Epithelial cell of prostate (primary cell): Measurements from ENCODE around the gene SNRK.

Experiments used
- DNase-seq: peaks from one replicate; pipeline ENCODE4 v3.0.0-alpha.2; 2011; ENCODE audit warnings: low read depth, low spot score
- H3K27ac ChIP-seq: fragments of 450-650 bp; 2 replicates; pipeline ENCODE4 v1.5.1; 2017; ENCODE audit warnings: mild to moderate bottlenecking

The SNRK gene

GRCh38 chr3:43307226-43307625 lies 20.9 kb downstream of the SNRK start:
- no peak overlapping the region for H3K27ac ChIP-seq
- no peak for DNase-seq

DNA sequence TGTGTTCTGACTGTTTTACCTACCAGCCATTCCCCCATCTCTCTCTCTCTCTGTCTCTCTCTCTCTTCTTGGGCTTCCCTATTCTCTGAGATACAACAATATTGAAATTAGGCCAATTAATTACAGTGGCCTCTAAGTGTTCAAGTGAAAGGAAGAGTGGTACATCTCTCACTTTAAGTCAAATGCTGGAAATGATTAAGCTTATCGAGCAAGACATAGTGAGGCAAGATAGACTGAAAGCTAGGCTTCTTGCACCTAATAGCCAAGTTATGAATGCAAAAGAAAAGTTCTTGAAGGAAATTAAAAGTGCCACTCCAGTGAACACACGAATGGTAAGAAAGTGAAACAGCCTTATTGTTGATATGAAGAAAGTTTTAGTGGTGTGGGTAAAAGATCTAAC lies 21.3 kb downstream of the SNRK start:
- no peak overlapping the region for H3K27ac ChIP-seq

GRCh38 chr3:43309372-43310305 lies 23.3 kb downstream of the SNRK start:
- no peak overlapping the region for H3K27ac ChIP-seq
- no peak for DNase-seq

More for the DNA sequence above, 21.3 kb downstream of the SNRK start:
- no peak for DNase-seq

DNA sequence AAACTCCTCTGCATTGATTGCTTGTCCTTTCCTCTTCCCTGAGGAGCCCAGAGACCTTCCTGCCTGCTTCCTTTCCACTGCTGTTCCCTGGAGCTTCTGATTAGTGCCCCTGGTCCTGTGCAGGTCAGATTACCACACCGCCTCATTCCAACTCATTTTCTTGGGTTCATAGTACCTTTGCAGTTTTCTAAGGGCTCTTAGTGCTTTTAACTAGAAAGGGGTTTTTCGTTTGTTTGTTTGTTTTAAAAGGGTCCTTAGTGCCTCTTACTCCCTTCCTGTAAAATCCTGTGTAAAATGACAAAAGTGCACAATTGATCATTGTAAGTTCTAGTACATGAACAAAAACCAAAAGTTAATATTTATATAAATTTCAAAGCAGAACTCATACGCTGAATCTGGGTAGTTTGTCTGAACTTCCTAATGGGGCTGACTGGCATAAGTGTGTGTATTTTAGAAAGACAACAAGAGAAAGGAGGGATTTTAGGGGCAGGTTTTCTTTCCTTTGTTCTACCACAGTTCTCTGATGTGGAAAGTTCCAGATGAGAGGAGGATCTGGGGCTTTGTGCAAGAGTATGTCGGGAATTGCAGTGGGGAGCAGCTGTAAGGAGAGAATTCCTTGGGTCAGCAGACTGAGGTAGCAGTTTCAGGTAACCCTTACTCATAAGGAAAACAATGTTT lies 30.6 kb downstream of the SNRK start:
- no peak for DNase-seq
- peak overlapping the region; percentile 16 for H3K27ac ChIP-seq

DNA sequence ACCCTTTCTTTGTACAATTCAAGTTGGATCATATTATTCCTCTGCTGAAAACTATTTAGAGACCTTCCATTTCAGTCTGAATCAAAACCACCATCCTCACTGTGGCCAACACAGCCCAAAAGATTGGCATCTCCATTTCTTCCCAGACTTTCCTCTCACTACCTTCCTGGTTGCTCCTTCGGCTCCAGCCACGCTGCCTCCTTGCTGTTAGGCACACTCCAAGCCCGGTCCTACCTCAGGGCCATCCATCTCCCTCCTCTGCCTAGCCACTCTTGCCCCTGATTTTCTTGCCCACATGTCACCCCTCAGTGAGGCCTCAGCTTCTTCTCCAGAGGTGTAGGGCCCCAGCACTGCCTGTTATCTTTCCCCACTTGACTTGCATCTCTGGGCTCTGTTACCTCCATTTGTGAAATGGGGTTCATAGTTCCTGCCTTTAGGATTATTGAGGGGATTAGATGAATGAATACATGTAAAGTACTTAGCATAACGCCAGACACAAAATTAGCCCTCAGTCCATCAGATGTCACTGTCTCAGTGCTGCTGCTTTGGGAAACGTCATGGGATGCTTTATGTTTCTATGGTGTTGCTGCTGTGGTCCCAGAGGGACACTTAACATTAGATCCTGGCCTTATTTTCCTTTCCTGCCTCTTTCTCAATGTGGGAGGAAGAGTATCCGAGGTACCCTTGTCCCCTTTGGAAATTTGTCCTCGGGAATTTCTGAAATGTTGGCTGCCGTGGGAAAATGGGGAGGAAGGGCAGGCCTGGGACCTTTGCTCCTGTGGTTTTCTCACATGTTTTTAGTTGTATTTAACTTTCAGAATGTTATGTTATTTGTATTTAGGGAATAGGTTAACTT lies 31.3 kb downstream of the SNRK start:
- DNase-seq = no peak
- H3K27ac ChIP-seq = peak overlapping the region; percentile 16

- H3K27ac ChIP-seq = no peak overlapping the region
- no peak for DNase-seq
These were observed 33.0 kb downstream of the SNRK start for GRCh38 chr3:43319376-43319775.

GRCh38 chr3:43319794-43320193 lies 33.5 kb downstream of the SNRK start:
- no peak overlapping the region for H3K27ac ChIP-seq
- no peak for DNase-seq

GRCh38 chr3:43320288-43320687 lies 33.9 kb downstream of the SNRK start:
- no peak overlapping the region for H3K27ac ChIP-seq
- no peak for DNase-seq

DNA sequence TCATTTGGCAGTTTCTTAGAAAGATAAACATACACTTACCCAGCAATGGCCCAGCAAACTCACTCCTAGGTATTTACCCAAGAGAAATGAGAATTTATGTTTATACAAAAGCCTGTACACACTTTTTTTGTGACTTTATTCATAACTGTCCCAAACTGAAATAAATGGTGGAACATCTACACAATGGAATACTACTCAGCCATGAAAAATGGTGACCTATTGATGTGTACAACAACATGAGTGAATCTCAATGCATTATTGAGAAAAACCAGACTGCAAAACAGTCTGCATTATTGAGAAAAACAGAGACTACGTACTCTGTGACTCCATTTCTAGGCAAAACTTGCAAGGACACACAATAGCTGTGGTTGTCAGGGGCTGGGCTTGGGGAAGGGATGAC lies 37.2 kb downstream of the SNRK start:
- DNase-seq = no peak
- H3K27ac ChIP-seq = no peak overlapping the region

GRCh38 chr3:43326891-43327581 lies 40.7 kb downstream of the SNRK start:
- no peak overlapping the region for H3K27ac ChIP-seq
- DNase-seq = no peak

GRCh38 chr3:43327582-43327979 lies 41.2 kb downstream of the SNRK start:
- H3K27ac ChIP-seq = no peak overlapping the region
- no peak for DNase-seq

GRCh38 chr3:43328653-43329052 lies 42.3 kb downstream of the SNRK start:
- no peak overlapping the region for H3K27ac ChIP-seq
- DNase-seq = no peak

GRCh38 chr3:43330981-43331380 lies 44.6 kb downstream of the SNRK start:
- H3K27ac ChIP-seq = no peak overlapping the region
- DNase-seq = no peak

DNA sequence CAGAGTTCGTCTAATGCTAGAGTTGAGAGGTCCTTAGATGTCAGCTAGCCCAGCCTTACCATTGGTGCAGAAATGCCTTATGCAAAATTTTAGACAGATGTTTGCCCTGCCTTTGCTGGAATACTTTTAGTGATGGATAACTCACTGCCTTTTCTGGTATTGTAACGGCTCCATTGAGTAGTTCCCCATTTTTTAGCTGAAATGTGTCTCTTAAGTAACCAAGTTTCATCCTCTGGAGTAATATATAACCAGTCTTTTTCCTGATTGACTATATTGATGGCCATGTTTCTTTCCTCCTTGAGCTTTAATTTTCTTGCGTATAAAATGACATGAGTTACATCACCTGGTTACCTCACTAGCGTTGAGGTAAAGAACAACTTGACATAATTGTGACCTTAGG lies 45.0 kb downstream of the SNRK start:
- no peak for DNase-seq
- no peak overlapping the region for H3K27ac ChIP-seq

DNA sequence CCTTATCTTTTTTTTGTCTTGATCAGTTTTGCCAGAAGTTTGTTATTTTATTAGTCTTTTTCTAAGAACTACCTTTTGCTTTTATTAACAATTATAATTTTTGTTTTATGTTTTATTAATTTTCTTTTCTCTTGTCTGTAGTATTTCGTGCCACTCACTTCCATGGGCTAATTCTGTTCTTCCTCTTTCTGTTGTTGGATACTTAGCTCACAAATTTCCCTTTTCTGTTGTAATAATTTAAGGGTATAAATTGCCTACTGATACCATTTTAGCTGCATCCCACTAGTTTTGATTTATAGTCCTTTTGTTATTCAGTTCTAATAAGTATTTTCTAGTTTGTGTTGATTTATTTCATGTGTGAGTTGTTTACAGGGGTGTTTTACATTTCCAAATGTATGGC lies 48.6 kb downstream of the SNRK start:
- DNase-seq = no peak

GRCh38 chr3:43335799-43336198 lies 49.5 kb downstream of the SNRK start:
- no peak for DNase-seq
- H3K27ac ChIP-seq = no peak overlapping the region

More for the DNA sequence above, 48.6 kb downstream of the SNRK start:
- no peak overlapping the region for H3K27ac ChIP-seq

DNA sequence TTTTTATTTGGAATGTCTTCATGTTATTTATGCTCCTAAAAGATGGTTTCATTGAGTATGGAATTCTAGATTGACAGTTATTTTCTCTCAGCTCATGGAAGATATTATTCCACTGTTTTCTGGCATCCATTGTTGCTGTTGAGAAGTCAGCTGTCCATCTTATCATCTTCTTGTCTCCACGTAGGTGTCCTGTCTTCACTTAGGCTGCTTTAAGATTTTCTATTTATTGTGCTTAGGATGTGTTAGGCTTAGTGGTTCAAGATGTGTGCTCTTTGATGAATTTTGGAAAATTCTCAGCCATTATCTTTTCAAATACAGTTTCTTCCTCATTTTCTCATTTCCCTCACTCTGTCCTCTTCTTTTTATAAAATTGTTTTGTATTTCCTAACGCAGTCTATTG lies 52.0 kb downstream of the SNRK start:
- H3K27ac ChIP-seq = no peak overlapping the region
- no peak for DNase-seq

DNA sequence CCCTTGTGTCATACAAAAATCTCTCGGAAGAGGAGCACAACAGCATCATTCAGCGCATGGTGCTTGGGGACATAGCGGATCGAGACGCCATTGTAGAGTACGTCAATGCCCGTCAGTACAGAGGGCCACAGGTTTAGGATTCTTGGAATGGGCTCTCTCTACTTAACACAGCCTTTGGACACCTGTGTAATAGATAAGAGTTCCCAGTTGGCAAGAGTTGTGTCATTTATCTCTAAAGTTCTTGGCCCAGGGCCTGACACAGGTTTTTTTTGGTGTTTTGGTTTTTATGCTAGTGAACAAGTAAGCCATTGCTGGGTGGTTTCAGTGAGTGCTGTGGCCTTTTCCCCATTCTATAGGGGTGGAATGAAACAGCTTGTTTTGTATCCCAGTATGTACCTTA lies 54.1 kb downstream of the SNRK start:
- no peak overlapping the region for H3K27ac ChIP-seq
- no peak for DNase-seq

DNA sequence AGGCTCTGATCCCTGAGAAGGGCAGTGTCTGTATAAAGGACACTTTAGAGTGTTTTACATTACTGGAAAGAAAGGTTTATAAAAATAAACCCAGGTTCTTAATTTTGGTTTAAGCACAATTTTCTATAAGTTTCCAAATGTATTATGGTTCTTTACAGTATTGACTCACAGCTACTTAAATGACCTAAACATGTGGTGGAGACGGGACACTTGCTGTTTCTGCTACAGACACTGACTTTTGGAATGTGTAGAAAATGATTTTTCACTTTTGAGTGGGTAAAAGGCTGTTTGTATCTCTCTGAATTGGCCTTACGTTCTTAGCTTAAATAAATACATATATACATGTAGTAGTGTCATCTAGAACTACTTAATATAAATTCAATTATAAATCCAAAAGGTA lies 55.4 kb downstream of the SNRK start:
- no peak overlapping the region for H3K27ac ChIP-seq
- DNase-seq = no peak

- no peak for DNase-seq
- no peak overlapping the region for H3K27ac ChIP-seq
These were observed 56.8 kb downstream of the SNRK start for GRCh38 chr3:43343185-43343584.
